ENCODE measurements around the gene CYP4F8.

CYP4F8 gene

GRCh38 chr19:15666186-15666585 is 51.2 kb downstream of the CYP4F8 start:
- TF ChIP-seq SIN3A (IDR thresholded peaks at IDR 0.05; ENCODE audit: borderline replicate concordance, insufficient read depth, low read length) (no peak), POLR2AphosphoS5 (IDR thresholded peaks at IDR 0.05; ENCODE audit: low read depth, low read length) (no peak), TAF1 (IDR thresholded peaks at IDR 0.05; ENCODE audit: borderline replicate concordance, insufficient read depth, low read length) (no peak), FOXP2 (optimal IDR thresholded peaks at IDR 0.05; ENCODE audit: borderline replicate concordance, extremely low read depth, extremely low read length, insufficient read depth) (no peak)
- TF ChIP-seq, protein P1, sequence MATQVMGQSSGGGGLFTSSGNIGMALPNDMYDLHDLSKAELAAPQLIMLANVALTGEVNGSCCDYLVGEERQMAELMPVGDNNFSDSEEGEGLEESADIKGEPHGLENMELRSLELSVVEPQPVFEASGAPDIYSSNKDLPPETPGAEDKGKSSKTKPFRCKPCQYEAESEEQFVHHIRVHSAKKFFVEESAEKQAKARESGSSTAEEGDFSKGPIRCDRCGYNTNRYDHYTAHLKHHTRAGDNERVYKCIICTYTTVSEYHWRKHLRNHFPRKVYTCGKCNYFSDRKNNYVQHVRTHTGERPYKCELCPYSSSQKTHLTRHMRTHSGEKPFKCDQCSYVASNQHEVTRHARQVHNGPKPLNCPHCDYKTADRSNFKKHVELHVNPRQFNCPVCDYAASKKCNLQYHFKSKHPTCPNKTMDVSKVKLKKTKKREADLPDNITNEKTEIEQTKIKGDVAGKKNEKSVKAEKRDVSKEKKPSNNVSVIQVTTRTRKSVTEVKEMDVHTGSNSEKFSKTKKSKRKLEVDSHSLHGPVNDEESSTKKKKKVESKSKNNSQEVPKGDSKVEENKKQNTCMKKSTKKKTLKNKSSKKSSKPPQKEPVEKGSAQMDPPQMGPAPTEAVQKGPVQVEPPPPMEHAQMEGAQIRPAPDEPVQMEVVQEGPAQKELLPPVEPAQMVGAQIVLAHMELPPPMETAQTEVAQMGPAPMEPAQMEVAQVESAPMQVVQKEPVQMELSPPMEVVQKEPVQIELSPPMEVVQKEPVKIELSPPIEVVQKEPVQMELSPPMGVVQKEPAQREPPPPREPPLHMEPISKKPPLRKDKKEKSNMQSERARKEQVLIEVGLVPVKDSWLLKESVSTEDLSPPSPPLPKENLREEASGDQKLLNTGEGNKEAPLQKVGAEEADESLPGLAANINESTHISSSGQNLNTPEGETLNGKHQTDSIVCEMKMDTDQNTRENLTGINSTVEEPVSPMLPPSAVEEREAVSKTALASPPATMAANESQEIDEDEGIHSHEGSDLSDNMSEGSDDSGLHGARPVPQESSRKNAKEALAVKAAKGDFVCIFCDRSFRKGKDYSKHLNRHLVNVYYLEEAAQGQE (IDR thresholded peaks at IDR 0.05; ENCODE audit: insufficient read depth in 1 of 2, low read depth in 2 of 2, low read length in 2 of 2), result no peak

- TF ChIP-seq, protein P1 (IDR thresholded peaks at IDR 0.05; ENCODE audit: insufficient read depth in 1 of 2, low read depth in 2 of 2, low read length in 2 of 2), result no peak
- TF ChIP-seq TAF1 (IDR thresholded peaks at IDR 0.05; ENCODE audit: borderline replicate concordance, insufficient read depth, low read length), result no peak
- no peak for TF ChIP-seq POLR2AphosphoS5 (IDR thresholded peaks at IDR 0.05; ENCODE audit: low read depth, low read length)
- no peak for TF ChIP-seq FOXP2 (optimal IDR thresholded peaks at IDR 0.05; ENCODE audit: borderline replicate concordance, extremely low read depth, extremely low read length, insufficient read depth)
- no peak for TF ChIP-seq SIN3A (IDR thresholded peaks at IDR 0.05; ENCODE audit: borderline replicate concordance, insufficient read depth, low read length)
These were observed 51.9 kb downstream of the CYP4F8 start for GRCh38 chr19:15666883-15667282.

DNA sequence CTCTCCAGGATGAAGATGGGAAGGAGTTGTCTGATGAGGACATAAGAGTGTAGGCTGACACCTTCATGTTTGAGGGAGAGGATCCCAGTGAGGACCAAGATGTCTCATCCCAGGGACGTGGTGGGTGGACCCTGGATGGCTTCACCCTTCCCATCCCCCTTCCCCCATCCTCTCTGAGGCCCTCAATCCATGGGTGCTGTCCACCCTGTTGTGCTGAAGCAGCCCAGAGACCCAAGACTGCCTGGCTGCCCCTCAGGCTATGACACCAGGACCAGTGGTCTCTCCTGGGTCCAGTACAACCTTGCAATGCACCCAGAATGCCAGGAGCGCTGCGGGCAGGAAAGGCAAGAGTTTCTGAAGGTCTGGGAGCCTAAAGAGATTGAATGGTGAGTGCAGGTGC is 54.4 kb downstream of the CYP4F8 start:
- TF ChIP-seq, protein P1 (IDR thresholded peaks at IDR 0.05; ENCODE audit: insufficient read depth in 1 of 2, low read depth in 2 of 2, low read length in 2 of 2), result peak in 1 of 2 experiments; percentile 69; a peak in 1 of 4 replicates
- TF ChIP-seq POLR2AphosphoS5 (IDR thresholded peaks at IDR 0.05; ENCODE audit: low read depth, low read length) (no peak), FOXP2 (optimal IDR thresholded peaks at IDR 0.05; ENCODE audit: borderline replicate concordance, extremely low read depth, extremely low read length, insufficient read depth) (no peak), TAF1 (IDR thresholded peaks at IDR 0.05; ENCODE audit: borderline replicate concordance, insufficient read depth, low read length) (no peak)

- TF ChIP-seq FOXP2 (optimal IDR thresholded peaks at IDR 0.05; ENCODE audit: borderline replicate concordance, extremely low read depth, extremely low read length, insufficient read depth) (no peak), SIN3A (IDR thresholded peaks at IDR 0.05; ENCODE audit: borderline replicate concordance, insufficient read depth, low read length) (no peak), POLR2AphosphoS5 (IDR thresholded peaks at IDR 0.05; ENCODE audit: low read depth, low read length) (no peak), TAF1 (IDR thresholded peaks at IDR 0.05; ENCODE audit: borderline replicate concordance, insufficient read depth, low read length) (no peak)
- TF ChIP-seq, protein P1 (IDR thresholded peaks at IDR 0.05; ENCODE audit: insufficient read depth in 1 of 2, low read depth in 2 of 2, low read length in 2 of 2), result no peak
These were observed 54.9 kb downstream of the CYP4F8 start for GRCh38 chr19:15669891-15670290.
